ENCODE measurements around the gene DBH.

DNA sequence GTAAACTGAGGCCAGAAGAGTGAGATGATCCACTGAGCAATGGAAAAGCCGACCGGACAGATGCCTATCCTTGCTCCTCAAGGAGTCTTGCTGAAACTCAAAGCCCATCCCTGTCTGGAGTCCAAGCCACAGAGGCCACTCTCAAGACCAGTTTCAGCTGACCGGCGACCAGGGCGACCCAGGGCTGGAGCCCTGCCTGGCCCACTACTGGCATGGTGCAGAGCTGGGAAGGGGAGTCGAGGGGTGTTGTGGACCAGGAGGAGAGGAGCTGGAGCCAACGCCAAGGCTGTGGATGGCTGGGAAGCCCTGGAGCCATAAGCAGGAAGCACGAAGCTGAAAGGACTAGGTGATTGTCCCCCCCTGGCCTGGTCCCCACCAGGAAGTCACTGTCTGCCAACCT is 49.1 kb upstream of the DBH start:
- TF ChIP-seq, protein P1, sequence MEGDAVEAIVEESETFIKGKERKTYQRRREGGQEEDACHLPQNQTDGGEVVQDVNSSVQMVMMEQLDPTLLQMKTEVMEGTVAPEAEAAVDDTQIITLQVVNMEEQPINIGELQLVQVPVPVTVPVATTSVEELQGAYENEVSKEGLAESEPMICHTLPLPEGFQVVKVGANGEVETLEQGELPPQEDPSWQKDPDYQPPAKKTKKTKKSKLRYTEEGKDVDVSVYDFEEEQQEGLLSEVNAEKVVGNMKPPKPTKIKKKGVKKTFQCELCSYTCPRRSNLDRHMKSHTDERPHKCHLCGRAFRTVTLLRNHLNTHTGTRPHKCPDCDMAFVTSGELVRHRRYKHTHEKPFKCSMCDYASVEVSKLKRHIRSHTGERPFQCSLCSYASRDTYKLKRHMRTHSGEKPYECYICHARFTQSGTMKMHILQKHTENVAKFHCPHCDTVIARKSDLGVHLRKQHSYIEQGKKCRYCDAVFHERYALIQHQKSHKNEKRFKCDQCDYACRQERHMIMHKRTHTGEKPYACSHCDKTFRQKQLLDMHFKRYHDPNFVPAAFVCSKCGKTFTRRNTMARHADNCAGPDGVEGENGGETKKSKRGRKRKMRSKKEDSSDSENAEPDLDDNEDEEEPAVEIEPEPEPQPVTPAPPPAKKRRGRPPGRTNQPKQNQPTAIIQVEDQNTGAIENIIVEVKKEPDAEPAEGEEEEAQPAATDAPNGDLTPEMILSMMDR (IDR thresholded peaks at IDR 0.05; ENCODE audit: insufficient read depth, low read depth, low read length), result no peak
- TF ChIP-seq EZH2 (IDR thresholded peaks at IDR 0.05; ENCODE audit: insufficient read depth, low read length), result no peak

Measured in astrocyte (in vitro differentiated cells and primary cell).